ENCODE results near the gene PDE3B.
"Not testable (repeated sequence)": the region's sequence is repeated elsewhere in the genome, so short reads cannot be mapped to it uniquely, and the experiment has no call there.

Gene PDE3B

GRCh38 chr11:14676068-14676467 is 32.5 kb downstream of the PDE3B start:
- DNase-seq (ENCODE audit: low spot score), result no peak

GRCh38 chr11:14677146-14677545 is 33.5 kb downstream of the PDE3B start:
- DNase-seq (ENCODE audit: low spot score), result no peak

DNA sequence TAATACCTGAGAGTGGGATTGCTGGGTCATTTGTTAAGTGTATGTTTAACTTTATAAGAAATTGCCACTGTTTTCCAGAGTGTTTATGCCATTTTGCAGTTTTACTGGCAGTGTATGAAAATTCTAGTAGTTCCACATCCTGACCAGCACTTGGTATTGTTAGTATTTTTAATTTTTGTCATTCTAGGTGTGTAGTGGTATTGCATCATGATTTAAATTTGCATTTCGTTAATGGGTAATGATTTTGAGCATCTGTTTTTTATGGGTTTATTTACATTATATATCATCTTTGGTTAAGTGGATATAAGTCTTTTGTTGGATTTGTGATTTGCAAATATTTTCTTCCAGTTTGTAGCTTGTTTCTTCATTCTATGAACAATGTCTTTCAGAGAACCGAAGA is 34.7 kb downstream of the PDE3B start:
- no peak for DNase-seq (ENCODE audit: low spot score)

DNA sequence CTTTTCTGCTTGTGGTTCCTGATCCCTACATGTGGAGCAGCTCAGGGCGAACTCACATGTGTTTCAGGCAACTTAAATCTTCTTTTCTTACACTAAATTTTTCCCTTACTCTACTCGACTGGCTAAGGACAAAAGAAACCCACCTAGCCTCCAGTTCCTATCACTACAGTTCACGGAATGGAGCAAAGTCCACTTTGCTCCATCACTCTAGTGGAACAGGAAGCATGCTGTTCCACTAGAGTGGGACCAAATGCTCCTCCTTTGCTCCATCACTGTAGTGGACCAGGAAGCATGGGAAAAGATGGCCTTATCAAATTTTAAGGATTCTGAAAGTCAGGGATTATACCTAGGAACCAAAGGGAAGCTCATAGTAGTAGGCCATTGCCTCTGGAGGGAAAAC is 36.1 kb downstream of the PDE3B start:
- no peak for DNase-seq (ENCODE audit: low spot score)

DNA sequence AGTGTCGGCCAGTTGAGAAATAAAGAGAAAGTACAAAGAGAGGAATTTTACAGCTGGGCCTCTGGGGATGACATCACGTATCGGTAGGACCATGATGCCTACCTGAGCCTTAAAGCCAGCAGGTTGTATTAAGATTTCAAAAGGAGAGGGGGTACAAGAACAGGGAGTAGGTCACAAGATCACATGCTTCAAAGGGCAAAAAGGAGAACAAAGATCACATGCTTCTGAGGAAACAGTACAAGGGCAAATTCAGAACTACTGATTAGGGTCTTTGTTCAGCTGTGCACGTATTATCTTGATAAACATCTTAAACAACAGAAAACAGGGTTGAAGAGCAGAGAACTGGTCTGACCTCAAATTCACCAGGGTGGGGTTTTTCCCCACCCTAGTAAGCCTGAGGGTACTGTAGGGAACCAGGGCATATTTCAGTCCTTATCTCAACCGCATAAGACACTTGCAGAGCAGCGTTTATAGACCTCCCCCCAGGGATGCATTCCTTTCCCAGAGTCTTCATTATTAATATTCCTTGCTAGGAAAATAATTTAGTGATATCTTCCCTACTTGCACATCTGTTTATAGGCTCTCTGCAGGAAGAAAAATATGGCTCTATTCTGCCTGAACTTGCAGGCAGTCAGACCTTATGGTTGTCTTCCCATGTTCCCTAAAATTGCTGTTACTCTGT is 40.8 kb downstream of the PDE3B start:
- not testable (repeated sequence) for DNase-seq (ENCODE audit: low spot score)

DNA sequence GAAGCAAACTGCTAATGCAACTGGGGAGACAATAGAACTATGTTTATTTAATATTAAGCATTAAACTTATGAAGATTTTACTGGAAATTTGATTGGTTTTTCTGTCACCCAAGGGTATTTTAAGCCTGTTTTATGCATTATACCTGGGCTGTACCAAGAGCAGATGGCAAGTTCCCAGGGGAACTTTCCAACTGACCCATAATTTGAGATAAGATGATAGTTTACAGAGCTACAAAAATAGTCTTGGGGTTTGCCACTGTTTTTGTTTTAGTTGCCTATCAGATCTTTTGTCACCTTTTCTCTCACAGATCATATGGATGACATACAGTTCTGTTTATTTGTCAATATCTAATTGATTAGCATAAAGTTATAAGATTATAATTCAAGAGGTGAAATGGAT is 43.9 kb downstream of the PDE3B start:
- DNase-seq (ENCODE audit: low spot score), result no peak

- DNase-seq (ENCODE audit: low spot score), result no peak
Measured at GRCh38 chr11:14687943-14688627, 44.5 kb downstream of the PDE3B start.

GRCh38 chr11:14695656-14696055 is 52.1 kb downstream of the PDE3B start:
- DNase-seq (ENCODE audit: low spot score), result not testable (repeated sequence)

- DNase-seq (ENCODE audit: low spot score), result no peak
Measured at GRCh38 chr11:14698771-14699170, 55.2 kb downstream of the PDE3B start.

GRCh38 chr11:14700593-14700992 is 57.0 kb downstream of the PDE3B start:
- DNase-seq (ENCODE audit: low spot score), result no peak

DNA sequence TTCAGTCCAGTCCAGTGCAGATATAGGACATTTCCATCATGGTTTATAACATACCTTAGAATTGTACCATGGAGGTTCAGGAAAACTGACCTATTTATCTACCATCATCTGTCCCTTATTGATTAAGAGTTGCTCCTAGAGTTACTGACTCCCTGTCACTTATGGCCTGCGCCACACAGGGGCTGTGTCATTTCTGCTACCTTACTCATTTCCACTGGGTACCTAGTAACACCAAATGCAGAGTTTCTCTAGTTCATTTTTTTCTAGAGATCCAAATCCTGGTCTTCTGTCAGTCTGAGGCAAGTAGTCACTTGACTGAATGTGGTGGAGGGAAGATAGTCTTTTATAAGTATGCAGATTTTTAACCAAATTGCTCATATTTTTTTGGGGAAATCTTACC is 59.2 kb downstream of the PDE3B start:
- DNase-seq (ENCODE audit: low spot score), result no peak

DNA sequence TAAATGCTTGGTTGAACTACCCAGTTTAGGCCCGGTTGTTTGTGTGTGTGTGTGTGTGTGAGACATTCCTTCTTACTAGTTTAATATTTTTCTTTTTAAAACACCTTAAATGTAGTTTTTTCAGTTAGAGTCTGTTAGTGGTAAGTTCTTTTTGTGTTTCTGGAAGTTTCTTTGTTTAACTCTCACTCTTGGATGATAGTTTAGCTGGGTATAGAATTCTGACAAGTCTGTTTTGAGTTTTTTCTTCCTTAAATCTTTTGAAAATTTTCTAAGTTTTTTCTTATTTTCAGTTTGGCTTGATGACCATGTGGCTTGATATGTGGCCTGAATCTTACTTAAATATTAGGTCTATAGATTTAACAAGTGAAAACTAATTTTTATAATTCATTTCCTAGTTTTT is 60.1 kb downstream of the PDE3B start:
- no peak for DNase-seq (ENCODE audit: low spot score)

GRCh38 chr11:14705067-14705466 is 61.5 kb downstream of the PDE3B start:
- DNase-seq (ENCODE audit: low spot score), result no peak

- DNase-seq (ENCODE audit: low spot score), result no peak
Measured at GRCh38 chr11:14713496-14714244, 70.1 kb downstream of the PDE3B start.

- DNase-seq (ENCODE audit: low spot score), result not testable (repeated sequence)
Measured at GRCh38 chr11:14715669-14716068, 72.1 kb downstream of the PDE3B start.

DNA sequence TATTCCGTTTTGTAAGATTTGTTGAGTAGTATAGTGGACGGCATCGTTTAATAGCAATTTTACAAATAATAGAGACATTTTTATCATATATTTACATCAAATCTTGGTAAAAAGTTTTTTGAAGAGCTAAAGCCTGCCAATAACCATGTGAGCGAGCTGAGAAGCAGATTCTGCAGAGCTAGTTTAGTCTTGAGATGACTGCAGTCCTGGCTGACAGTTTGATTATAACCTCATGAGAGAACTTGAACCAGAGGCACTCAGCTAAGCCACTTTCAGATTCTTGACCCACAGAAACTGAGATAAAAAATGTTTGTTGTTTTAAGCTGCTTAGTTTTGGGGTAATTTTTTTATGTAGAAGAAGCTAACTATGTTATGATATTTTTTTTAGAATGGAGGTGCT is 78.9 kb downstream of the PDE3B start:
- DNase-seq (ENCODE audit: low spot score), result no peak

- DNase-seq (ENCODE audit: low spot score), result no peak
Measured at GRCh38 chr11:14725150-14725549, 81.5 kb downstream of the PDE3B start.

DNA sequence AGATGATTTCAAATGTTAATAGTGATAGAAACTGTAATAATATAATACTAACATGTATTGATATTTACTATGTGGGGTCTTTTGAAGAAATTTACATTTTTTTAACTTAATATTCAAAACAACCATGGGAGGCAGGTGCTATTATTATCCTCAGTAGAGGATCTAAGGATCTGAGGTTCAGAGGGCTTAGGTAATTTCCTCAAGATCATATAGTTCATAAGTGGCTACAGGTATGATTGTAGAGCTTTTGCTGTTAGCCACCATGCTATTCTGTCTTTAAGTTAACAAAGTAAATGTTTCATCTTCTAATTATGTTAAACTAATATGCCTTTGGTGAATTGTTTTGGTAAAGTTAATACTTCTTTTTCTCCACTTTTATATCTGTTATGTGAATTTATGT is 83.6 kb downstream of the PDE3B start:
- DNase-seq (ENCODE audit: low spot score), result no peak

DNA sequence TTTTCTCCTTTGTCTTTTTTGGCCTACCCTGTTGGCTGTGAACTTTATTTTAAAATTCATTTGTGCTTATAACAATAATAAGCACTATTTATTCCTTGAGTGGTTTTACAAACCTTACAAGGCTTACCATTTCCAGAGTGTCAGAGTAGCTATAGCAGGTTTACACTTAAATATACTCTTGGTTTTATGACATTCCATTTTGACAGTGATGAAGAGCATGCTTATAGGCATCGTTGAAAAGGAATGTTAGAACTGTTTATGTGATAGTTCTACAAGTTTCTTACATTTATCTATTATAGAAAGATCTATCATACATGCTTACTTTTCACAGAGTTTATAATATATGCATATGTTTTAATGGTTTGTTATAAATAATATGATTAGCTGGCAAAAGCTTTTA is 84.1 kb downstream of the PDE3B start:
- no peak for DNase-seq (ENCODE audit: low spot score)

DNA sequence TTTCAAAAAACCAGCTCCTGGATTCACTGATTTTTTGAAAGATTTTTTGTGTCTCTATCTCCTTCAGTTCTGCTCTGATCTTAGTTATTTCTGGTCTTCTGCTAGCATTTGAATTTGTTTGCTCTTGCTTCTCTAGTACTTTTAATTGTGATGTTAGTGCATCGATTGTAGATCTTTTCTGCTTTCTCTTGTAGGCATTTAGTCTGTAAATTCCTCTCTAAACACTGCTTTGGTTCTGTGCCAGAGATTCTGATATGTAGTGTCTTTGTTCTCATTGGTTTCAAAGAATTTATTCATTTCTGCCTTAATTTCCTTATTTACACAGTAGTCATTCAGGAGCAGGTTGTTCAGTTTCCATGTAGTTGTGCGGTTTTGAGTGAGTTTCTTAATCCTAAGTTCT is 96.9 kb downstream of the PDE3B start:
- not testable (repeated sequence) for DNase-seq (ENCODE audit: low spot score)

DNA sequence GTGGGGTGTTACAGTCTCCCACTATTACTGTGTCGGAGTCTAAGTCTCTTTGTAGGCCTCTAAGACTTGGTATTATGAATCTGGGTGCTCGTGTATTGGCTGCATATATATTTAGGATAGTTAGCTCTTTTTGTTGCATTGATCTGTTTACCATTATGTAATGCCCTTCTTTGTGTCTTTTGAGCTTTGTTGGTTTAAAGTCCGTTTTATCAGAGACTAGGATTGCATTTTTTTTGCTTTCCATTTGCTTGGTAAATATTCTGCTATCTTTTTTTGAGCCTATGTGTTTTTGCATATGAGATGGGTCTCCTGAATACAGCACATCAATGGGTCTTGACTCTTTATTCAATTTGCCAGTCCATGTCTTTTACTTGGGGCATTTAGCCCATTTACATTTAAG is 97.6 kb downstream of the PDE3B start:
- no peak for DNase-seq (ENCODE audit: low spot score)

- DNase-seq (ENCODE audit: low spot score), result no peak
Measured at GRCh38 chr11:14742849-14743559, 99.4 kb downstream of the PDE3B start.

GRCh38 chr11:14743667-14744066 is 100.1 kb downstream of the PDE3B start:
- DNase-seq (ENCODE audit: low spot score), result not testable (repeated sequence)
